ENCODE measurements around the gene CCHCR1. TPM values are rescaled to one million over a fixed set of nuclear protein-coding genes. Genes with fewer than 3 reads are reported as not detected.

Gene CCHCR1
- polyA plus RNA-seq, 3 donors: 2.2 to 8.4 (median 2.8) TPM

GRCh38 chr6:31140643-31141042, 17.0 kb downstream of the CCHCR1 start:
- Mint-ChIP-seq H3K36me3 (peaks cover 14 to 18% of the 10 kb centered on the region in 2 donors), H3K4me1 (peaks cover 6% of the 10 kb centered on the region)

GRCh38 chr6:31139599-31139998, 18.0 kb downstream of the CCHCR1 start:
- Histone ChIP-seq H4K20me1 (ENCODE audit: insufficient read depth, low read length) (no peaks in the 10 kb centered on the region), H3K4me3 (replicated peaks in 1 of 3; ENCODE audit: low read depth in 2 of 3, low read length in 3 of 3) (no peak overlapping the region), H3K27me3 (ENCODE audit: control insufficient read depth in 2 of 2, insufficient read depth in 2 of 2, low read length in 2 of 2) (peaks cover 0 to 3% of the 10 kb centered on the region in 2 donors), H3K4me1 (ENCODE audit: control insufficient read depth in 1 of 2, insufficient read depth in 2 of 2, low read length in 2 of 2) (peaks cover 0 to 6% of the 10 kb centered on the region in 2 donors), H3K27ac (ENCODE audit: low read depth in 1 of 2, low read length in 2 of 2) (no peak overlapping the region), H3K36me3 (replicated peaks in 1 of 2; ENCODE audit: control insufficient read depth in 1 of 2, insufficient read depth in 2 of 2, low read length in 2 of 2) (peaks cover 10 to 20% of the 10 kb centered on the region in 2 donors), H3K79me2 (ENCODE audit: insufficient read depth, low read length) (no peaks in the 10 kb centered on the region), H3K4me2 (replicated peaks; ENCODE audit: extremely low read depth, low read length, poor library complexity, severe bottlenecking) (no peak overlapping the region), H3K9me3 (replicated peaks in 1 of 2; ENCODE audit: control insufficient read depth in 1 of 2, insufficient read depth in 1 of 2, low read length in 2 of 2) (no peaks in the 10 kb centered on the region), H3K9ac (ENCODE audit: insufficient read depth, low read length, poor library complexity, severe bottlenecking) (no peak overlapping the region), H2AFZ (ENCODE audit: insufficient read depth, low read depth, low read length, poor library complexity, severe bottlenecking) (no peak overlapping the region)
- DNase-seq: no peak
- Mint-ChIP-seq H3K4me1 (peaks cover 6% of the 10 kb centered on the region), H3K4me3 (no peak overlapping the region), H3K9me3 (peaks cover 0 to 3% (median 0%) of the 10 kb centered on the region in 7 donors), H3K27me3 (ENCODE audit: low read depth in 3 of 3) (peaks cover 0 to 13% (median 2%) of the 10 kb centered on the region in 3 donors), H3K27ac (no peak overlapping the region), H3K36me3 (peaks cover 8 to 9% of the 10 kb centered on the region in 2 donors)
- TF ChIP-seq CTCF (IDR thresholded peaks at IDR 0.05): no peak
- 89% methylated on average over 4 of the region's 4 CpGs for WGBS (ENCODE audit: insufficient coverage)
- intact Hi-C loops (cut with micrococcal nuclease): no loop called here

More at GRCh38 chr6:31140643-31141042, 17.0 kb downstream of the CCHCR1 start:
- peaks cover 0 to 3% (median 0%) of the 10 kb centered on the region in 7 donors for H3K9me3 Mint-ChIP-seq
- intact Hi-C loops (cut with micrococcal nuclease): no loop called here
- Histone ChIP-seq H3K79me2 (ENCODE audit: insufficient read depth, low read length) (no peaks in the 10 kb centered on the region), H3K36me3 (replicated peaks in 1 of 2; ENCODE audit: control insufficient read depth in 1 of 2, insufficient read depth in 2 of 2, low read length in 2 of 2) (peaks cover 15 to 30% of the 10 kb centered on the region in 2 donors), H3K4me3 (replicated peaks in 1 of 3; ENCODE audit: low read depth in 2 of 3, low read length in 3 of 3) (no peak overlapping the region), H3K4me1 (ENCODE audit: control insufficient read depth in 1 of 2, insufficient read depth in 2 of 2, low read length in 2 of 2) (peaks cover 0 to 6% of the 10 kb centered on the region in 2 donors), H3K4me2 (replicated peaks; ENCODE audit: extremely low read depth, low read length, poor library complexity, severe bottlenecking) (no peak overlapping the region), H3K27ac (ENCODE audit: low read depth in 1 of 2, low read length in 2 of 2) (no peak overlapping the region), H3K9ac (ENCODE audit: insufficient read depth, low read length, poor library complexity, severe bottlenecking) (no peak overlapping the region), H3K9me3 (replicated peaks in 1 of 2; ENCODE audit: control insufficient read depth in 1 of 2, insufficient read depth in 1 of 2, low read length in 2 of 2) (no peaks in the 10 kb centered on the region), H2AFZ (ENCODE audit: insufficient read depth, low read depth, low read length, poor library complexity, severe bottlenecking) (no peak overlapping the region), H4K20me1 (ENCODE audit: insufficient read depth, low read length) (no peaks in the 10 kb centered on the region), H3K27me3 (ENCODE audit: control insufficient read depth in 2 of 2, insufficient read depth in 2 of 2, low read length in 2 of 2) (peaks cover 0 to 3% of the 10 kb centered on the region in 2 donors)
- no peak overlapping the region for H3K4me3 Mint-ChIP-seq
- no peak for DNase-seq
- TF ChIP-seq CTCF (IDR thresholded peaks at IDR 0.05): no peak
- H3K27ac Mint-ChIP-seq: no peak overlapping the region
- WGBS (ENCODE audit: insufficient coverage): 91% methylated on average over 13 of the region's 15 CpGs
- H3K27me3 Mint-ChIP-seq (ENCODE audit: low read depth in 3 of 3): peaks cover 0 to 13% (median 2%) of the 10 kb centered on the region in 3 donors
